H9 (cell line): Measurements from ENCODE around the gene ROBO1. TPM values are rescaled to one million over a fixed set of nuclear protein-coding genes. Genes with fewer than 3 reads are reported as not detected.

Experiments used
- DNase-seq: peaks from one replicate; pipeline ENCODE4 v3.0.0-alpha.2; 2017
- H2AFZ ChIP-seq: one replicate; pipeline ENCODE4 v1.6.1; 2013; ENCODE audit warnings: mild to moderate bottlenecking, low read length, control low read depth, moderate library complexity
- H2AK5ac ChIP-seq: 2 replicates; pipeline ENCODE4 v1.6.1; 2013; ENCODE audit warnings: low read length, control low read depth, mixed read lengths; ENCODE audit not compliant: insufficient read length
- H2BK120ac ChIP-seq: one replicate; pipeline ENCODE4 v1.6.1; 2013; ENCODE audit warnings: low read depth, mild to moderate bottlenecking, low read length, control low read depth, inconsistent platforms; ENCODE audit not compliant: poor library complexity, severe bottlenecking
- H2BK12ac ChIP-seq: 2 replicates; pipeline ENCODE4 v1.6.1; 2013; ENCODE audit warnings: low read length, control low read depth, mixed read lengths, low read depth; ENCODE audit not compliant: insufficient read length
- H2BK15ac ChIP-seq: 2 replicates; pipeline ENCODE4 v1.6.1; 2013; ENCODE audit warnings: low read depth, low read length, control low read depth
- H2BK20ac ChIP-seq: one replicate; pipeline ENCODE4 v1.6.1; 2013; ENCODE audit warnings: low read depth, mild to moderate bottlenecking, low read length, control low read depth, inconsistent platforms; ENCODE audit not compliant: poor library complexity, severe bottlenecking
- H2BK5ac ChIP-seq: 2 replicates; pipeline ENCODE4 v1.6.1; 2013; ENCODE audit warnings: low read length, control low read depth, mixed read lengths; ENCODE audit not compliant: insufficient read length
- H3K14ac ChIP-seq: 2 replicates; pipeline ENCODE4 v1.6.1; 2013; ENCODE audit warnings: low read length, control low read depth; ENCODE audit not compliant: insufficient read depth
- H3K18ac ChIP-seq: 2 replicates; pipeline ENCODE4 v1.6.1; 2013; ENCODE audit warnings: low read depth, mild to moderate bottlenecking, mixed read lengths, low read length, control low read depth; ENCODE audit not compliant: insufficient read length
- H3K23ac ChIP-seq: 2 replicates; pipeline ENCODE4 v1.6.1; 2013; ENCODE audit warnings: low read length, control low read depth, mixed read lengths, low read depth; ENCODE audit not compliant: insufficient read length
- H3K23me2 ChIP-seq: 2 replicates; pipeline ENCODE4 v1.6.1; 2013; ENCODE audit warnings: low read depth, mild to moderate bottlenecking, mixed read lengths, low read length, control low read depth; ENCODE audit not compliant: insufficient read length, poor library complexity, severe bottlenecking
- H3K27ac ChIP-seq: 2 replicates; pipeline ENCODE4 v1.5.1; 2013; ENCODE audit warnings: low read length, control low read depth, mixed read lengths, low read depth; ENCODE audit not compliant: insufficient read length
- H3K27me3 ChIP-seq: 2 replicates; pipeline ENCODE4 v1.6.1; 2013; ENCODE audit warnings: low read length, control low read depth, inconsistent platforms; ENCODE audit not compliant: insufficient read depth
- H3K4ac ChIP-seq: 2 replicates; pipeline ENCODE4 v1.6.1; 2013; ENCODE audit warnings: low read depth, mild to moderate bottlenecking, control low read depth, inconsistent platforms, low read length, moderate library complexity
- H3K4me1 ChIP-seq: 2 replicates; pipeline ENCODE4 v1.6.1; 2013; ENCODE audit warnings: low read length, control low read depth, inconsistent platforms; ENCODE audit not compliant: insufficient read depth
- H3K4me2 ChIP-seq: 2 replicates; pipeline ENCODE4 v1.6.1; 2013; ENCODE audit warnings: low read length, control low read depth, mixed read lengths; ENCODE audit not compliant: insufficient read length, insufficient read depth
- H3K56ac ChIP-seq: 2 replicates; pipeline ENCODE4 v1.6.1; 2013; ENCODE audit warnings: low read depth, mild to moderate bottlenecking, mixed read lengths, low read length, control low read depth; ENCODE audit not compliant: insufficient read length
- H3K79me1 ChIP-seq: 2 replicates; pipeline ENCODE4 v1.6.1; 2013; ENCODE audit warnings: low read depth, mild to moderate bottlenecking, moderate library complexity, low read length, control low read depth, inconsistent platforms; ENCODE audit not compliant: insufficient read depth, poor library complexity, severe bottlenecking
- H3K79me2 ChIP-seq: 2 replicates; pipeline ENCODE4 v1.6.1; 2013; ENCODE audit warnings: low read length, control low read depth, inconsistent platforms; ENCODE audit not compliant: insufficient read depth
- H3K9ac ChIP-seq: 2 replicates; pipeline ENCODE4 v1.6.1; 2013; ENCODE audit warnings: low read length, control low read depth, mixed read lengths; ENCODE audit not compliant: insufficient read length; ENCODE audit errors: extremely low read depth
- H3K9me3 ChIP-seq: one replicate; pipeline ENCODE4 v1.6.1; 2013; ENCODE audit warnings: low read depth, low read length, inconsistent platforms; ENCODE audit not compliant: control insufficient read depth
- H3T11ph ChIP-seq: one replicate; pipeline ENCODE4 v1.6.1; 2013; ENCODE audit warnings: mild to moderate bottlenecking, low read length, control low read depth, inconsistent platforms
- H4K20me1 ChIP-seq: one replicate; pipeline ENCODE4 v1.6.1; 2013; ENCODE audit not compliant: control insufficient read depth, insufficient read length, insufficient read depth
- H4K5ac ChIP-seq: 2 replicates; pipeline ENCODE4 v1.6.1; 2013; ENCODE audit warnings: low read depth, mild to moderate bottlenecking, mixed read lengths, low read length, control low read depth; ENCODE audit not compliant: insufficient read length
- H4K8ac ChIP-seq: replicated peaks from 2 replicates; pipeline ENCODE4 v1.6.1; 2013; ENCODE audit warnings: low read length, control low read depth, mixed read lengths, low read depth; ENCODE audit not compliant: insufficient read length
- H4K91ac ChIP-seq: 2 replicates; pipeline ENCODE4 v1.6.1; 2013; ENCODE audit warnings: low read depth, mild to moderate bottlenecking, moderate library complexity, mixed read lengths, low read length, control low read depth; ENCODE audit not compliant: insufficient read length
- H3K27ac Mint-ChIP-seq, 3 experiments: 2 replicates in 2 of 3; 3 replicates in 1 of 3; pipeline ENCODE4 v1.8.0; 2020 to 2021; ENCODE audit warnings: mixed read lengths in 3 of 3, mild to moderate bottlenecking in 1 of 3, moderate library complexity in 1 of 3
- H3K27me3 Mint-ChIP-seq: 2 replicates; pipeline ENCODE4 v1.8.0; 2021; ENCODE audit warnings: low read depth, mild to moderate bottlenecking, moderate library complexity, mixed read lengths
- H3K36me3 Mint-ChIP-seq, 3 experiments: 2 replicates in 2 of 3; 3 replicates in 1 of 3; pipeline ENCODE4 v1.8.0; 2020 to 2021; ENCODE audit warnings: low read depth in 3 of 3, mixed read lengths in 3 of 3; ENCODE audit not compliant: insufficient read depth in 1 of 3
- H3K4me1 Mint-ChIP-seq, 2 experiments: 2 replicates each; pipeline ENCODE4 v1.8.0; 2020; ENCODE audit warnings: mixed read lengths in 2 of 2
- H3K4me3 Mint-ChIP-seq, 2 experiments: 2 replicates in 1 of 2; 3 replicates in 1 of 2; pipeline ENCODE4 v1.8.0; 2020 to 2021; ENCODE audit warnings: mild to moderate bottlenecking in 2 of 2, mixed read lengths in 2 of 2, moderate library complexity in 1 of 2
- H3K9me3 Mint-ChIP-seq, 2 experiments: 2 replicates in 1 of 2; 3 replicates in 1 of 2; pipeline ENCODE4 v1.8.0; 2020; ENCODE audit warnings: mild to moderate bottlenecking in 2 of 2, mixed read lengths in 2 of 2, moderate library complexity in 1 of 2
- CTCF ChIP-seq: fragments of 200-600 bp; sonication (generic); conservative IDR thresholded peaks from 3 replicates; pipeline ENCODE4 v1.8.0; 2021; ENCODE audit warnings: antibody characterized with exemption, mild to moderate bottlenecking
- WGBS: extraction: QIAGEN DNeasy Blood & Tissue Kit; methylation state at CpG from one replicate; pipeline ENCODE4 v1.1.7; 2013; ENCODE audit warnings: missing lambda C conversion rate, low lambda C conversion rate, mixed read lengths; ENCODE audit not compliant: insufficient read length; ENCODE audit errors: extremely low coverage; 5-methylcytosine and 5-hydroxymethylcytosine counted together
- total RNA-seq: library from RNA; stranded (reverse); gene quantifications from 2 replicates; pipeline ENCODE4 v1.2.1, GENCODE V29; 2021

Gene ROBO1
- total RNA-seq, 1 experiment from 2014 or later, result 62.7 TPM

- no peak overlapping the region for H2BK15ac ChIP-seq
- 0 out of 2 replicates have a peak, but pooled peaks cover 2% of the 10 kb centered on the region for H3K79me2 ChIP-seq
- H3K9ac ChIP-seq, result no peak overlapping the region
- no CpG with 5 or more reads among the region's 6 CpGs for WGBS
- no peaks in the 10 kb centered on the region for H3K23me2 ChIP-seq
- Mint-ChIP-seq H3K4me3 (no peak overlapping the region), H3K27ac (no peak overlapping the region; a peak in 1 of 7 replicates), H3K9me3 (no peaks in the 10 kb centered on the region), H3K4me1 (peaks cover 15 to 19% of the 10 kb centered on the region in 2 experiments; a peak in 3 of 4 replicates), H3K36me3 (no peaks in the 10 kb centered on the region; a peak in 1 of 7 replicates), H3K27me3 (no peaks in the 10 kb centered on the region)
- H2BK5ac ChIP-seq, result no peak overlapping the region
- no peaks in the 10 kb centered on the region for H3K9me3 ChIP-seq
- 0 out of 3 replicates have a peak, but pooled peaks have one; percentile 22 for TF ChIP-seq CTCF
- no peak overlapping the region for H3K4ac ChIP-seq
- H4K20me1 ChIP-seq, result no peaks in the 10 kb centered on the region
- H4K91ac ChIP-seq, result no peak overlapping the region
- no peak overlapping the region for H3K27ac ChIP-seq
- H3K4me2 ChIP-seq, result no peak overlapping the region
- H4K5ac ChIP-seq, result no peak overlapping the region
- H3K79me1 ChIP-seq, result no peaks in the 10 kb centered on the region
- H3T11ph ChIP-seq, result no peak overlapping the region
- no peak overlapping the region for H3K56ac ChIP-seq
- no peak overlapping the region for H3K14ac ChIP-seq
- H3K18ac ChIP-seq, result no peak overlapping the region
- no peak overlapping the region for H3K23ac ChIP-seq
- H2AFZ ChIP-seq, result no peak overlapping the region
- H2BK20ac ChIP-seq, result no peak overlapping the region
- no peak for DNase-seq
- H3K27me3 ChIP-seq, result no peaks in the 10 kb centered on the region
- no peak overlapping the region for H2BK120ac ChIP-seq
- H4K8ac ChIP-seq, result no peak overlapping the region
- no peak overlapping the region for H2BK12ac ChIP-seq
- no peak overlapping the region for H2AK5ac ChIP-seq
- 0 out of 2 replicates have a peak, but pooled peaks cover 2% of the 10 kb centered on the region for H3K4me1 ChIP-seq
Observed at GRCh38 chr3:78857494-78858111, 910.2 kb downstream of the ROBO1 start.
